SU-DHL-6 (cell line): ENCODE measurements around the gene SPNS1.

Source experiments
- H2AFZ ChIP-seq: fragments of 200-600 bp; sonication (generic); 2 replicates; pipeline ENCODE4 v1.6.1; 2014; ENCODE audit warnings: low read depth, mild to moderate bottlenecking, moderate library complexity, mixed read lengths, antibody characterized with exemption, low read length; ENCODE audit not compliant: severe bottlenecking
- H3F3A ChIP-seq: fragments of 200-600 bp; shearing (Covaris generic); 2 replicates; pipeline ENCODE4 v1.6.0; 2016; ENCODE audit warnings: antibody characterized with exemption, mild to moderate bottlenecking; ENCODE audit not compliant: insufficient read depth
- H3K27ac ChIP-seq: fragments of 200-600 bp; sonication (generic); 2 replicates; pipeline ENCODE4 v1.5.1; 2016; ENCODE audit warnings: low read depth, mild to moderate bottlenecking, low read length, moderate library complexity, mixed read lengths
- H3K27me3 ChIP-seq: fragments of 200-600 bp; sonication (generic), shearing (Covaris generic); 2 replicates; pipeline ENCODE4 v1.6.0; 2014; ENCODE audit warnings: mild to moderate bottlenecking, low read length
- H3K36me3 ChIP-seq: fragments of 200-600 bp; sonication (generic); 2 replicates; pipeline ENCODE4 v1.6.1; 2014; ENCODE audit warnings: mild to moderate bottlenecking, low read length, mixed read lengths
- H3K4me2 ChIP-seq: fragments of 300-600, 200-600 bp; shearing (Covaris generic), sonication (generic); 2 replicates; pipeline ENCODE4 v1.6.0; 2014; ENCODE audit warnings: low read length, low read depth, mild to moderate bottlenecking; ENCODE audit not compliant: poor library complexity, severe bottlenecking
- H3K4me3 ChIP-seq: fragments of 200-600 bp; sonication (generic); 2 replicates; pipeline ENCODE4 v1.5.1; 2014; ENCODE audit warnings: antibody characterized with exemption, low read length, mild to moderate bottlenecking, mixed read lengths; ENCODE audit not compliant: insufficient read depth, poor library complexity, severe bottlenecking
- H3K79me2 ChIP-seq: fragments of 200-600 bp; sonication (generic); 2 replicates; pipeline ENCODE4 v1.6.1; 2014; ENCODE audit warnings: mild to moderate bottlenecking, low read length, moderate library complexity; ENCODE audit not compliant: insufficient read depth
- H3K9ac ChIP-seq: fragments of 200-600 bp; sonication (generic); 2 replicates; pipeline ENCODE4 v1.7.0; 2014; ENCODE audit warnings: mild to moderate bottlenecking, low read length
- H3K9me2 ChIP-seq: fragments of 200-600 bp; sonication (generic); replicated peaks from 2 replicates; pipeline ENCODE4 v1.6.1; 2014; ENCODE audit warnings: low read length; ENCODE audit not compliant: insufficient read depth
- H3K9me3 ChIP-seq: fragments of 200-600 bp; sonication (generic); 2 replicates; pipeline ENCODE4 v1.6.1; 2014; ENCODE audit warnings: low read length, mixed read lengths; ENCODE audit not compliant: insufficient read depth
- H4K20me1 ChIP-seq: fragments of 200-600 bp; sonication (generic); 2 replicates; pipeline ENCODE4 v1.6.1; 2014; ENCODE audit warnings: low read depth, mild to moderate bottlenecking, antibody characterized with exemption, low read length, moderate library complexity, mixed read lengths
- EZH2phosphoT487 ChIP-seq: fragments of 200-600 bp; sonication (generic), shearing (Covaris generic); conservative IDR thresholded peaks from 2 replicates; pipeline ENCODE4 v1.6.1; 2018; ENCODE audit warnings: mild to moderate bottlenecking, antibody characterized with exemption, low read length, moderate library complexity, mixed read lengths
- TF ChIP-seq, protein P1 (sequence below): fragments of 200-600 bp; sonication (generic); IDR thresholded peaks from one replicate; pipeline ENCODE4 v1.5.1; 2017; ENCODE audit warnings: antibody characterized with exemption, mild to moderate bottlenecking, low read length, moderate library complexity; ENCODE audit not compliant: insufficient read depth, poor library complexity, severe bottlenecking

The SPNS1 gene

DNA sequence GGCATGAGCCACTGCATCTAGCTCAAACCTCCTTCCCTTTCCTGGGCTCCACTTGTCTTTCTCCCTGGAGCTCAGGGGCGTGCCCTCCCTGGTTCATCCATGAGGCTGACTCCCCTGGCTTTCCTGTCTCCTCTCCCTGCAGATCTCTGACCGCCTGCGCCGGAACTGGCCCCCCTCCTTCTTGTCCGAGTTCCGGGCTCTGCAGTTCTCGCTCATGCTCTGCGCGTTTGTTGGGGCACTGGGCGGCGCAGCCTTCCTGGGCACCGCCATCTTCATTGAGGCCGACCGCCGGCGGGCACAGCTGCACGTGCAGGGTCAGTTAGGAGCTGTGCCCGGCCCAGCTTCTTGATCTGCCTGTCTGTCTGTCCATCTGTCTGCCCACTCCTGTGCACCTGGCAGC, 9.1 kb downstream of the SPNS1 start:
- TF ChIP-seq EZH2phosphoT487: no peak
- TF ChIP-seq, protein P1, sequence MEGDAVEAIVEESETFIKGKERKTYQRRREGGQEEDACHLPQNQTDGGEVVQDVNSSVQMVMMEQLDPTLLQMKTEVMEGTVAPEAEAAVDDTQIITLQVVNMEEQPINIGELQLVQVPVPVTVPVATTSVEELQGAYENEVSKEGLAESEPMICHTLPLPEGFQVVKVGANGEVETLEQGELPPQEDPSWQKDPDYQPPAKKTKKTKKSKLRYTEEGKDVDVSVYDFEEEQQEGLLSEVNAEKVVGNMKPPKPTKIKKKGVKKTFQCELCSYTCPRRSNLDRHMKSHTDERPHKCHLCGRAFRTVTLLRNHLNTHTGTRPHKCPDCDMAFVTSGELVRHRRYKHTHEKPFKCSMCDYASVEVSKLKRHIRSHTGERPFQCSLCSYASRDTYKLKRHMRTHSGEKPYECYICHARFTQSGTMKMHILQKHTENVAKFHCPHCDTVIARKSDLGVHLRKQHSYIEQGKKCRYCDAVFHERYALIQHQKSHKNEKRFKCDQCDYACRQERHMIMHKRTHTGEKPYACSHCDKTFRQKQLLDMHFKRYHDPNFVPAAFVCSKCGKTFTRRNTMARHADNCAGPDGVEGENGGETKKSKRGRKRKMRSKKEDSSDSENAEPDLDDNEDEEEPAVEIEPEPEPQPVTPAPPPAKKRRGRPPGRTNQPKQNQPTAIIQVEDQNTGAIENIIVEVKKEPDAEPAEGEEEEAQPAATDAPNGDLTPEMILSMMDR: no peak
- Histone ChIP-seq H3K36me3 (no peaks in the 10 kb centered on the region), H3F3A (no peaks in the 10 kb centered on the region), H3K4me3 (no peak overlapping the region), H3K79me2 (no peaks in the 10 kb centered on the region), H3K4me2 (no peak overlapping the region), H4K20me1 (no peaks in the 10 kb centered on the region), H3K27ac (no peak overlapping the region), H3K9ac (no peak overlapping the region), H3K9me3 (no peaks in the 10 kb centered on the region), H3K27me3 (no peaks in the 10 kb centered on the region), H2AFZ (no peak overlapping the region), H3K9me2 (no peaks in the 10 kb centered on the region)

DNA sequence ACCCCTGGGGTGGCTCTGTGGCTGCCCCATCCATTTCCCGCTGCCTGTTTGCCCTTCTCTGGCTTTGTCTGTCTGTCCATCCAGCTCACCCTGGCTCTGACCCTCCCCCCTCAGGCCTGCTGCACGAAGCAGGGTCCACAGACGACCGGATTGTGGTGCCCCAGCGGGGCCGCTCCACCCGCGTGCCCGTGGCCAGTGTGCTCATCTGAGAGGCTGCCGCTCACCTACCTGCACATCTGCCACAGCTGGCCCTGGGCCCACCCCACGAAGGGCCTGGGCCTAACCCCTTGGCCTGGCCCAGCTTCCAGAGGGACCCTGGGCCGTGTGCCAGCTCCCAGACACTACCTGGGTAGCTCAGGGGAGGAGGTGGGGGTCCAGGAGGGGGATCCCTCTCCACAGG, 9.5 kb downstream of the SPNS1 start:
- Histone ChIP-seq H3K27me3 (no peaks in the 10 kb centered on the region), H4K20me1 (no peaks in the 10 kb centered on the region), H3K27ac (no peak overlapping the region), H3K9me3 (no peaks in the 10 kb centered on the region), H3K36me3 (no peaks in the 10 kb centered on the region), H3K9me2 (no peaks in the 10 kb centered on the region), H3K4me3 (no peak overlapping the region), H3F3A (no peaks in the 10 kb centered on the region), H3K9ac (no peak overlapping the region), H3K79me2 (no peaks in the 10 kb centered on the region), H2AFZ (no peak overlapping the region), H3K4me2 (no peak overlapping the region)
- no peak for TF ChIP-seq EZH2phosphoT487
- TF ChIP-seq, protein P1: no peak

- peak within 1 kb of the TSS; percentile 48 for H3K4me3 ChIP-seq
- peak within 1 kb of the TSS; percentile 41 for H3K27ac ChIP-seq
- H4K20me1 ChIP-seq: no peaks in the 10 kb centered on the region
- H3K79me2 ChIP-seq: no peaks in the 10 kb centered on the region
- no peaks in the 10 kb centered on the region for H3F3A ChIP-seq
- no peaks in the 10 kb centered on the region for H3K9me2 ChIP-seq
- peak within 1 kb of the TSS; percentile 72 for H2AFZ ChIP-seq
- no peaks in the 10 kb centered on the region for H3K36me3 ChIP-seq
- TF ChIP-seq EZH2phosphoT487: no peak
- TF ChIP-seq, protein P1: no peak
- H3K9ac ChIP-seq: peak within 1 kb of the TSS; percentile 58
- H3K27me3 ChIP-seq: no peaks in the 10 kb centered on the region
- H3K4me2 ChIP-seq: peak within 1 kb of the TSS; percentile 56
- H3K9me3 ChIP-seq: no peaks in the 10 kb centered on the region
Observed at GRCh38 chr16:28984619-28985135, 10.1 kb downstream of the SPNS1 start, which contains the start of gene LAT. TSS of gene LAT (plus strand) at chr16:28985052. CDS start at chr16:28985418, 366 bp downstream.
